HepG2 (cell line): ENCODE data around the gene CES2. TPM values are rescaled to one million over a fixed set of nuclear protein-coding genes. Genes with fewer than 3 reads are reported as not detected.
A peak's percentile ranks its signal among the peaks of the same experiment; 100 is the strongest.

Experiments used
- ATAC-seq: fragments of 200-7000 bp; cut with Tn5 transposase; 3 replicates; pipeline ENCODE4 v1.9.1; 2020; ENCODE audit warnings: mild to moderate bottlenecking, moderate library complexity
- BruUV-seq: library from RNA; stranded (reverse); fragments of 400-500 nt; replicated peaks from 2 replicates; lab custom pipeline; 2021; lab: Mats Ljungman, UMichigan
- CTCF ChIA-PET: fragments of 300-600 bp; formaldehyde crosslinking; extraction: SDS; loops from one replicate; lab custom pipeline; 2021; ENCODE audit warnings: low total read pairs, inconsistent platforms, low intra/inter-chr PET ratio; lab: Yijun Ruan, JAX
- POLR2A ChIA-PET: fragments of 350-600 bp; sonication (Branson Sonifier 250); formaldehyde crosslinking; loops from one replicate; lab custom pipeline; 2020; ENCODE audit warnings: antibody characterized with exemption, inconsistent platforms; lab: Yijun Ruan, JAX
- DNase-seq: peaks from one replicate; pipeline ENCODE4 v3.0.0-alpha.2; 2015; ENCODE audit warnings: low spot score
- FAIRE-seq: peaks from 3 replicates; lab custom pipeline; 2011; peaks lifted over from hg19 to GRCh38; lab: Jason Lieb, UNC
- H2AFZ ChIP-seq: one replicate; pipeline ENCODE4 v1.6.1; 2011; ENCODE audit warnings: low read length, inconsistent platforms
- H3K27ac ChIP-seq: fragments of 300-600 bp; 3 replicates; pipeline ENCODE4 v1.8.0; 2011; ENCODE audit warnings: mixed run types, mild to moderate bottlenecking, mixed read lengths, low read length, inconsistent platforms; ENCODE audit not compliant: insufficient read depth; ENCODE audit errors: extremely low read length
- H3K27me3 ChIP-seq, 2 experiments: fragments of 200-600 bp in 1 of 2; 2 replicates in 1 of 2; 3 replicates in 1 of 2; pipeline versions ENCODE4 v1.6.0 to v1.8.0; 2011; ENCODE audit warnings: low read length in 2 of 2, mild to moderate bottlenecking in 2 of 2, moderate library complexity in 2 of 2, inconsistent platforms in 1 of 2; ENCODE audit not compliant: insufficient read depth in 2 of 2, control insufficient read depth in 1 of 2
- H3K36me3 ChIP-seq, 2 experiments: fragments of 200-600 bp in 1 of 2; replicated peaks in 1 of 2; 2 replicates in 1 of 2; 3 replicates in 1 of 2; pipeline versions ENCODE4 v1.5.1 to v1.8.0; 2011; ENCODE audit warnings: low read length in 2 of 2, inconsistent platforms in 1 of 2; ENCODE audit not compliant: insufficient read depth in 2 of 2, control insufficient read depth in 1 of 2
- H3K4me1 ChIP-seq: 2 replicates; pipeline ENCODE4 v1.5.1; 2012; ENCODE audit warnings: low read length, inconsistent platforms; ENCODE audit not compliant: insufficient read depth
- H3K4me2 ChIP-seq: 2 replicates; pipeline ENCODE4 v1.6.0; 2011; ENCODE audit warnings: low read depth, low read length, inconsistent platforms
- H3K4me3 ChIP-seq, 3 experiments: fragments of 200-600 bp in 1 of 3; sonication (generic), shearing (Covaris generic) in 1 of 3; replicated peaks in 1 of 3; 2 replicates each; pipeline ENCODE4 v1.5.1; 2011 to 2016; ENCODE audit warnings: low read length in 3 of 3, inconsistent platforms in 2 of 3, low read depth in 2 of 3, mild to moderate bottlenecking in 2 of 3, control low read depth in 1 of 3, mixed read lengths in 1 of 3; ENCODE audit not compliant: insufficient read depth in 1 of 3
- H3K79me2 ChIP-seq: one replicate; pipeline ENCODE4 v1.6.1; 2011; ENCODE audit warnings: low read length, inconsistent platforms; ENCODE audit not compliant: insufficient read depth
- H3K9ac ChIP-seq: 2 replicates; pipeline ENCODE4 v1.6.0; 2011; ENCODE audit warnings: mild to moderate bottlenecking, low read depth, low read length, inconsistent platforms; ENCODE audit not compliant: insufficient read depth
- H3K9me3 ChIP-seq: 2 replicates; pipeline ENCODE4 v1.5.1; 2012; ENCODE audit warnings: mild to moderate bottlenecking, low read length
- H4K20me1 ChIP-seq: 2 replicates; pipeline ENCODE4 v1.6.0; 2011; ENCODE audit warnings: inconsistent platforms, mild to moderate bottlenecking, low read length, moderate library complexity; ENCODE audit not compliant: insufficient read depth
- FOXO1 ChIP-seq: sonication (generic); formaldehyde crosslinking; IDR thresholded peaks from 2 replicates; pipeline ENCODE4 v1.4.0; 2020; ENCODE audit warnings: missing genetic modification reagents
- FOXP1 ChIP-seq, 2 experiments: fragments of 450-650 bp in 1 of 2; IDR thresholded peaks; 2 replicates each; pipeline ENCODE4 v1.6.1; 2017 to 2018; ENCODE audit warnings: antibody characterized with exemption in 1 of 2
- GABPB1 ChIP-seq: IDR thresholded peaks from 2 replicates; pipeline ENCODE4 v1.6.1; 2016; ENCODE audit warnings: mild to moderate bottlenecking, missing genetic modification reagents, moderate library complexity, missing compliant biosample characterization
- GATAD2A ChIP-seq: IDR thresholded peaks from 2 replicates; pipeline ENCODE4 v1.6.1; 2016
- GMEB1 ChIP-seq: sonication (generic); formaldehyde crosslinking; IDR thresholded peaks from 2 replicates; pipeline ENCODE4 v1.5.1; 2020; ENCODE audit warnings: missing genetic modification reagents, mild to moderate bottlenecking, borderline replicate concordance
- HNRNPK ChIP-seq: fragments of 200-400 bp; formaldehyde crosslinking; IDR thresholded peaks from 2 replicates; pipeline ENCODE4 v1.6.1; 2018; ENCODE audit warnings: low read length, low read depth, moderate library complexity, mild to moderate bottlenecking; ENCODE audit not compliant: poor library complexity, severe bottlenecking
- KDM5A ChIP-seq: fragments of 200-600 bp; sonication (generic); IDR thresholded peaks from 2 replicates; pipeline ENCODE4 v1.7.0; 2018; ENCODE audit warnings: antibody characterized with exemption, mild to moderate bottlenecking, low read length, borderline replicate concordance
- MED8 ChIP-seq: sonication (generic); formaldehyde crosslinking; IDR thresholded peaks from 2 replicates; pipeline ENCODE4 v1.8.1; 2023; ENCODE audit warnings: mild to moderate bottlenecking, missing genetic modification reagents; ENCODE audit not compliant: insufficient replicate concordance
- MEIS2 ChIP-seq: sonication (generic); formaldehyde crosslinking; IDR thresholded peaks from 2 replicates; pipeline ENCODE4 v1.9.0; 2021; ENCODE audit warnings: mild to moderate bottlenecking, missing genetic modification reagents
- MTERF4 ChIP-seq: sonication (generic); formaldehyde crosslinking; IDR thresholded peaks from 2 replicates; pipeline ENCODE4 v1.8.0; 2023; ENCODE audit warnings: mild to moderate bottlenecking, missing genetic modification reagents
- MXD3 ChIP-seq: IDR thresholded peaks from 2 replicates; pipeline ENCODE4 v1.6.1; 2016; ENCODE audit warnings: mild to moderate bottlenecking, missing biosample characterization, missing genetic modification reagents
- PAX8 ChIP-seq: sonication (generic); formaldehyde crosslinking; IDR thresholded peaks from 2 replicates; pipeline ENCODE4 v1.8.0; 2022; ENCODE audit warnings: mild to moderate bottlenecking, missing genetic modification reagents, borderline replicate concordance
- PLRG1 ChIP-seq: fragments of 450-650 bp; conservative IDR thresholded peaks from 2 replicates; pipeline ENCODE4 v1.6.1; 2016
- SRF ChIP-seq: IDR thresholded peaks from 2 replicates; pipeline ENCODE4 v1.6.1; 2011; ENCODE audit warnings: mild to moderate bottlenecking, low read depth, low read length, moderate library complexity
- ZBTB42 ChIP-seq: sonication (generic); formaldehyde crosslinking; IDR thresholded peaks from 2 replicates; pipeline ENCODE4 v1.5.0; 2020; ENCODE audit warnings: mild to moderate bottlenecking, missing genetic modification reagents
- ZFP41 ChIP-seq: sonication (generic); formaldehyde crosslinking; IDR thresholded peaks from 2 replicates; pipeline ENCODE4 v1.4.0; 2020; ENCODE audit warnings: mild to moderate bottlenecking, missing genetic modification reagents, borderline replicate concordance
- ZNF20 ChIP-seq: sonication (generic); formaldehyde crosslinking; IDR thresholded peaks from 2 replicates; pipeline ENCODE4 v1.4.0; 2020; ENCODE audit warnings: mild to moderate bottlenecking, moderate library complexity, missing genetic modification reagents
- ZNF224 ChIP-seq: sonication (generic); formaldehyde crosslinking; IDR thresholded peaks from 2 replicates; pipeline ENCODE4 v1.5.0; 2020; ENCODE audit warnings: mild to moderate bottlenecking, missing genetic modification reagents
- ZNF446 ChIP-seq: sonication (generic); formaldehyde crosslinking; IDR thresholded peaks from 2 replicates; pipeline ENCODE4 v1.5.0; 2020; ENCODE audit warnings: mild to moderate bottlenecking, missing genetic modification reagents
- ZNF619 ChIP-seq: sonication (generic); formaldehyde crosslinking; IDR thresholded peaks from 2 replicates; pipeline ENCODE4 v1.4.0; 2020; ENCODE audit warnings: mild to moderate bottlenecking, missing genetic modification reagents
- WGBS: methylation state at CpG from one replicate; pipeline ENCODE4 v1.1.6; 2017; ENCODE audit warnings: low lambda C conversion rate; 5-methylcytosine and 5-hydroxymethylcytosine counted together
- in situ Hi-C: cut with HindIII; loops from 2 replicates; pipeline ENCODE4 v1.10.0; 2017; ENCODE audit warnings: low pct_unique_long_range_greater_than_20kb; ENCODE audit not compliant: extremely low pct_ligation_motif_present
- intact Hi-C: fragments of 100-400 bp; cut with micrococcal nuclease; formaldehyde crosslinking; loops from one replicate; pipeline ENCODE4 v1.10.0; 2022; ENCODE audit not compliant: unreplicated experiment
- polyA plus RNA-seq, 8 experiments: library from polyadenylated mRNA; depleted of rRNA in 3 of 8; stranded (reverse) in 7 of 8; unstranded in 1 of 8; fragments of >200 nt; fragmentation: Illumina TruSeq in 4 of 8; extraction: Trizol in 4 of 8; gene quantifications; 2 replicates each; pipeline versions ENCODE4 v1.2.1 to v1.2.3, GENCODE V29; 2011 to 2016; ENCODE audit warnings: low read depth in 4 of 8, missing spikeins in 1 of 8, mixed read lengths in 1 of 8; ENCODE audit not compliant: insufficient read depth in 1 of 8
- total RNA-seq, 5 experiments: library from RNA; depleted of rRNA; stranded (reverse); fragments of >200 nt; fragmentation: Illumina TruSeq; extraction: Trizol; gene quantifications; 2 replicates each; pipeline ENCODE4 v1.2.3, GENCODE V29; 2016; ENCODE audit warnings: low read depth in 1 of 5

CES2 gene
- total and polyA plus RNA-seq, 2 of the 13 experiments (the other 11 are each of a cell fraction or from before 2014, with no cell fraction given): 50.6 to 63.8 TPM

GRCh38 chr16:66894948-66895688, 40.2 kb upstream of the CES2 start:
- peak overlapping the region; percentile 34; the same call in 1 of the 2 replicates for H3K4me2 ChIP-seq
- FAIRE-seq: peak; percentile 95
- H3K79me2 ChIP-seq: no peaks in the 10 kb centered on the region
- no peak overlapping the region for H3K27ac ChIP-seq
- H3K9ac ChIP-seq: no peak overlapping the region
- in situ Hi-C loops: no loop called here
- BruUV-seq: no TSS peak
- WGBS: 30% methylated on average over 9 of the region's 11 CpGs
- peaks cover 63% of the 10 kb centered on the region for H3K4me1 ChIP-seq
- peak; percentile 80 for DNase-seq
- peak; percentile 90 for ATAC-seq
- H4K20me1 ChIP-seq: no peaks in the 10 kb centered on the region
- H3K36me3 ChIP-seq: no peaks in the 10 kb centered on the region; a peak in 1 of 5 replicates
- ChIA-PET POLR2A (interaction anchor here (0.9 to 2.2 kb wide), 5 partner anchors 10 to 39 kb away, joined by 3 to 13 read pairs (median 5); partner anchors contain the start of genes CDH16, CIAO2B and PDP2), CTCF (interaction anchor here (0.7 to 3.3 kb wide), 10 partner anchors 15 to 291 kb away, joined by 3 to 37 read pairs (median 8); partner anchors contain the start of genes CES3 and RRAD)
- H3K4me3 ChIP-seq: no peak overlapping the region; a peak in 1 of 6 replicates
- H3K9me3 ChIP-seq: no peaks in the 10 kb centered on the region
- intact Hi-C loops: loop anchor here (1.0 to 10.0 kb wide), 4 partner anchors 29 to 260 kb away; partner anchors contain the start of genes B3GNT9, FBXL8 and TRADD
- H2AFZ ChIP-seq: no peak overlapping the region
- peaks cover 0 to 2% of the 10 kb centered on the region in 2 experiments; a peak in 1 of 5 replicates for H3K27me3 ChIP-seq
- no peak for TF ChIP-seq ZNF619
- TF ChIP-seq GABPB1 (CRISPR knock-in tag): peak; percentile 31; the same call in 1 of the 2 replicates
- no peak for TF ChIP-seq SRF
- TF ChIP-seq FOXP1 (IDR thresholded peaks at IDR 0.05): no peak
- TF ChIP-seq FOXP1 (CRISPR knock-in tag; IDR thresholded peaks at IDR 0.05): no peak
- no peak for TF ChIP-seq KDM5A
- no peak for TF ChIP-seq PAX8 (CRISPR knock-in tag)
- TF ChIP-seq ZFP41 (CRISPR knock-in tag): no peak
- no peak for TF ChIP-seq HNRNPK
- peak; percentile 52; the same call in 1 of the 2 replicates for TF ChIP-seq ZNF224 (CRISPR knock-in tag)
- no peak for TF ChIP-seq ZNF20 (CRISPR knock-in tag)
- no peak for TF ChIP-seq ZNF446
- TF ChIP-seq FOXO1 (CRISPR knock-in tag): peak; percentile 44; the same call in 1 of the 2 replicates
- TF ChIP-seq ZBTB42 (CRISPR knock-in tag): no peak
- no peak for TF ChIP-seq MTERF4 (CRISPR knock-in tag)
- no peak for TF ChIP-seq PLRG1
- peak; percentile 52 for TF ChIP-seq GATAD2A (CRISPR knock-in tag)
- 0 out of 2 replicates have a peak, but pooled peaks have one; percentile 43 for TF ChIP-seq MXD3
- TF ChIP-seq MEIS2: no peak
- no peak for TF ChIP-seq MED8 (CRISPR knock-in tag)
- TF ChIP-seq GMEB1: no peak
